ENCODE data around the gene TPT1.
"Not testable (repeated sequence)": the region's sequence is repeated elsewhere in the genome, so short reads cannot be mapped to it uniquely, and the experiment has no call there.

Gene TPT1

DNA sequence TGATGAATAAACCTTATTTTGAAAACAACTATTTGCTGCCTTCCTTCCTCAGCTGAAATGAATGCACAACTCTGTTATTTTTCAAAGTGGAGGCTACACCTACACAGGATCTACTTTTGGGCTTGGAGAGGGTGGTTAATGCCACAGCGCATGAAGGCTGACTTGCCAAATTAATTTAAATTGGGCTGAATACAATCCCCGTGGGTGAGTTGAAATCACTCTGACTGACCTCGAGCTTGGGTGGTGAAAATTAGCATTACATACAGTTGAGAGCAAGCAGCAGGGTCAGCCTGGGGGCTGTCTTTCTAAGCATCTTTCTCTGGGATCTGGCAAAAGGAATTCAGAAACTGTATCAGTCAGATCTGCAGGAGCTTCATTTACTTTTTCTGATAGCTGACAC is 38.5 kb downstream of the TPT1 start:
- DNase-seq (ENCODE audit: low read depth in 2 of 2): no peak

DNA sequence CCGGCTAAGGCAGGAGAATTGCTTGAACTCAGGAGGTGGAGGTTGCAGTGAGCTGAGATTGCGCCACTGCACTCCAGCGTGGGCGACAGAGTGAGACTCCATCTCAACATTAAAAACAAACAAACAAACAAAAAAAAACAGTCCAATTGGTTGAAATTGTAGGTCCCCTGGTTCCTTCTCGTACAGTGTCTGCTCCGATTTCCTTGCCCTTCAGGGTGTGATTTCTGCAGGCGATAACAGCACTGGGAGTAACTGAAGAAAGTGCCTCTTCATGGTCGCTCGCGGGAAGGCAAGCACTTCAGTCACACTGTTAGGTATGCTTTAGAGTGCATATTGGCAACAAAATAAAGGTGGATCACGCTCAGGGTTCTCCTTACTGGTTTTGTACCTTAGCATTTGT is 39.7 kb downstream of the TPT1 start:
- no peak for DNase-seq (ENCODE audit: low read depth in 2 of 2)

DNA sequence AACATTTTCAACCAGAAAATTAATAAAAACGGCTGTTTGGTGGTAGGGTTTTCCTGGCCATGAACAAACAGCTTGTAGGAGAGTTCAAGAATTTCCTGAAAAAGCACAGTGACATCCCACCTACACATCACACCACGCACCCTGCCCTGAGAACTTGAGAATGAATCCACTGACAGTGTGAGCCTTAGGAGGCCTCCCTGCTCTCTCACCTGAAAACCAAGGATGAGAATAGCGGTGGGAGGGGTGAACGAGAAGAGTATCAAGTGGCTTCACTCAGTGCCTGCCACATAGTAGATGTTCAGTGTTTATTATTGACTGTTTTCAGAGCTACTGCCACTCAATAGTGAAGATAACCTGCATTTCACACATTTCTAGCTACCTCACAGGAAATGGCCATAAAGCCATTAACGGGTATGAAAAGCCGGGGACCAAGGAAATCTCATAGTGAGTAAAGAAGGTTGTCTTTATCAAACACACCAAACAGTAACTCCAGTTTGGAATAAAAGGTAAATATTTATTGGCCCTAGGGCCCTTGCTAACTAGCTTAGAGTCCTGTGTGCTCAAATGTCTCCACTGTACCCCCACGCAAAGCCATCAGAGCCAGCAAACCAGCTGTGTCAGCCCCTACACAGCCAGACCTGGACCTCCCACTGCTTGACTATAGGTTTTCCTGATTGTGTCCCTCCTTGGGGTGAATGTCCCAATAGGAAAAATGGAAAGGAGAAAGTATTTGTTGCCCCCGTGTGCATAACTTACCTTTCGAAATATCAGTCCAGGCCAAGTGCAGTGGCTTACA is 40.6 kb downstream of the TPT1 start:
- no peak for DNase-seq (ENCODE audit: low read depth in 2 of 2)

DNA sequence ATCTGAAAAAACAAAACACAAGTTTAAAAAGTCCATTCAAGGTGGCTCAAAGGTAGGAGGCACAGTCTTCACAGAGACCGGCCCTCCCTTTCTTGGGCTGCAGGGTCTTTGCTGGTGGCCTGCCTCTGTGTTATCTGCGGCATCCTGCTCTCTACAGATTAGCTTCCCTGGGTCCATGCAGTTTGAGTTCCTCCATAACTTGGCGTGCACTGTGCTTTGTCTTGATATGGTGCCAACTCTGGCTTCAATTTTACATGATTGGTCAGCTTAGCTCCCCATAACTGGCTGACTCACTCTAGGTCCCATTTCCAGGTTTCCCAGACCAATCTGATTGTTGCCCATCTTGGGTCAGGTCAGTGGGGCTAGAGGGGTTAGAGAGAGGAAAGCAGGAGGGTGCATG is 41.8 kb downstream of the TPT1 start:
- DNase-seq (ENCODE audit: low read depth in 2 of 2): no peak

DNA sequence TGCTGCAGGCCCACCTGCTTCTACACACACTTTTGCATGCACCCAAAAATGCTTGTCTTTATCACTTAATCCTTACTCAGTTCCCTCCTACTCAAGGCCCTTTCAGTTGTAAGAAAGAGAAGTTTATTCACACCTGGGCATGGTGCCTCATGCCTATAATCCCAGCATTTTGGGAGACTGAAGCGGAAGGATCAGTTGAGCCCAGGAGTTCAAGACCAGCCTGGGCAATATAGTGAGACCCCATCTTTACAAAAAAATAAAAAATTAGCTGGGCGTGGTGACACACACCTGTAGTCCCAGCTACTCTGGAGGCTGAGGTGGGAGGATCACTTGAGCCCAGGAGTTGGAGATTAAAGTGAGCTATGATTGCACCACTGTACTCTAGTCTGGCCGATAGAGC is 42.4 kb downstream of the TPT1 start:
- not testable (repeated sequence) for DNase-seq (ENCODE audit: low read depth in 2 of 2)

DNA sequence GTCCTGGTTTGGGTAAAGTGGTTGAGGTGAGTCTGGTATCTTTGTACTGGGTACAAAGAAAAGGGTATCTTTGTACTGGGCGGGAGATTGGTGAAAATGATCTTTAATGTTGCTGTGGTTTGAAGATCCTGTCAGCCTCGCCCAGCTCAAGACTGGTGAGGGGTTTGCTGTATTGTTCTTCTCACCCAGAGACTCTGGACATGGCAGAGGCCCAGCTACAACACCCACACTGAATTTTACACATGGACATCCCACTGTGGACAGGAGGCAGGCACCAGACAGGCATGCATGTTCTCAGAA is 42.8 kb downstream of the TPT1 start:
- no peak for DNase-seq (ENCODE audit: low read depth in 2 of 2)

DNA sequence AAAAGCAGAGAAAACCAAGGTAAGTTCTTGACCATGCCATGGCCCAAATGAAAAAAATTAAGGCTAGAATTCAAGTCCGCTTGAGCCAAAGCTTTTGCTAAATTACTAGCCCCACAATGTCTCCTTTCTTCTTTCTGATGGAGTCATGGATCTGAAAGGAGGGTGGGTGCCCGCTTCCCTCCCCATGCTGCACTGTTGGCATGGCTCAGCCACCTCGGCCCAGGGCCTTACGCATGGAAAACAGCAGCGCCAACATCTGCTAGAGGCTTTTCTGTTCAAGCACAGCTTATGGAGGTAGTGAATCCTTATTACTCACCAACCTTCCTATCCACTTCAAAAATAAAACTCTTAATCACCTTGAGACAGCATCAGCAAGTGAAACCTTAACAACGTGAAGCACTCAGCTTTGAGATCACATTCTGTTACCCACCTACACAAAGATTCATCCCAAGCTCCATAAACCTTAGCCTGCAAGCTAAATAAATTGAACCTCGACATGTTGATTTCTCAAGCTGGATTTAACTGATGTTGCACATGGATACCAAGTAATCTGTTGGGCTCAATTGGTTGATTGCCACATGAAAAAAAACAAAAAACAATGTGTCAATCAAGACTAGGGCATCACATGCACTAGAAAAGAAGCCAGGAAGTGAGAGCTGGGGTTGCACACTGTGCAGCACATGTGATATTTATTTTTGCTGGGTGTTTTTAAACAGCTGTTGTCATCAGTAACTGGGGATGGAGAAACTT is 43.4 kb downstream of the TPT1 start:
- no peak for DNase-seq (ENCODE audit: low read depth in 2 of 2)

DNA sequence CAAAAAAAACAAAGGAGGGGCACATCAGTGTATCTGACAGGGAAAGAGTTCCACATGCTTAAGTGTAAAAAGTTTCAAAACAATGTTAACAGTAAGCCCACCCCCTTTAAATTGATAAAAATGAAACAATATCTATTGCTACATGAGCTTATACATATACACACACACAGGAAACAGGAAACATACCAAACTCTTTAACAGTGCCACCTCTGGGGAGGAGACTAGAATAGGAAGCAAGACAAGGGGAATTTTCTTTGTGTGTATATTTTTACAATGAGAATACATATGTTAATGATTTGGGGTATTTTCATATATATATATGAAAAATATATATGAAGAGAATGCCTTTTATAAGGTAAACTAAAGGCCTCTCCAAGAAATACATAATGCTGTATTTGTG is 44.7 kb downstream of the TPT1 start:
- DNase-seq (ENCODE audit: low read depth in 2 of 2): no peak

DNA sequence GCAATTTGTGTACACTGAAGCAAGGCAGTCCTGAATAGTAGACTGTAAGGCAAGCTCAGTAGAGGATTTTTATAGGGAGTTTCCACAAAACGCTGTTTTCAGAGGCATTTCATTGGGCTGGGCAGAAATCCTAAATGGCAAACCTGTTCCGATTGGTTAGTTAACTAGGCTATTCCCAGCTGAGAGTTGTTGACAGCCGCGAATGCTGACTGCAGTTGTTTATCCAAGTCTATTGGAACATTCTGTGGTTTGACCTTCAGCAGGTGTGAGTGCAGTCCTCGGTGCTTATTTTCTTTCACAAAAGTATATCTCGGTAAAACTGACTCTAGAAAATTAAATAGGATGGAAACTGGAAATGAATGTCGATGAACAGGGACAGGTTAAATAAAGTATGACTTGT is 45.4 kb downstream of the TPT1 start:
- DNase-seq (ENCODE audit: low read depth in 2 of 2): no peak

DNA sequence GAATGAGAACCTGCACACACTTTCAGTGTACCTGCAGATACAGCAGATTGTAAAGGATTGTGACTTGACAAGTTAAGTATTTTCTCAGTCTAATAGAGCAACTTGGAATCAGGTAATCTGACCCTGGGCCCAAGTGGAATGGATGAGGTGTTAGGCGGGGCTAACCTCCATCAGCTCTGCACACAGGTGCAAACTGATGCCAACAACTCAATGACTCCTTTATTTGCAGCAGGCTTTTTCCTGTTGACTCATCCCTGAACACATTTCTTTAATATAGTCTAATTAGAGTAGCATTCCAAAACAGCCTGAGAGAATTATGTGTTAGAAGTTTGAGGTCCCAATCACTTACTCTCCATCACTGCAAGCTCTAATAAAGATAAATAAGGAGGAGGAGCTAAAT is 48.8 kb downstream of the TPT1 start:
- DNase-seq (ENCODE audit: low read depth in 2 of 2): no peak

DNA sequence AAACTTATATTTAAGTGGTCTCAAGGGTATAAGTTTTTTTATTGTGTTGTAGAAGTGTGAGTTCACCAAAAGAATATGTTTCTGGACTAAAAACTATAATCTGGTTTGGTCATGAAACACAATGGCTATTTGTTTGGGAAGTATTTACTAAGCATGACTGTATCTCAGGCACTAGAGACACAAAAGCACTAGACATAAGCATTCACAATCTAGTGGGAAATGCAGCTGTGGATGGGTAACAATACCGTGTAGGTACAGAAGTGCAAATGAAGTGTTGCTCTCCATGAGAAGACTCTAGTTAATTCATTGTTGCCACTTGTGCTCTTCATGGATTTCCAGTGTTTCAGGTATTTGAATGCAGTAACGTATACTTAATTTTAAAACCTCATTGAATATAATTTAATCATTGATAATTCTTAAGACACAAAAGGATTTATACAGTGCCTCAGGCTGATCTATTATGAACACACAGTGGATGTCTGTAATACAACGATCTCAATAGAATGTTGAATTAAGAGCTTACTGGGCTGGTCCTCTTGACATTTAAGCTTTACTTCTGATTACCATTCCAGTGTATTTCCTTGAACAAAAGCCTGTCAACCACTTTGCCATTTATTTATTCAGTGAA is 50.9 kb downstream of the TPT1 start:
- DNase-seq (ENCODE audit: low read depth in 2 of 2): no peak

All from fibroblast of skin of left quadriceps (primary cell).